Glutamatergic neuron (in vitro differentiated cells): ENCODE data around the gene PLA2G2C. TPM values are rescaled to one million over a fixed set of nuclear protein-coding genes. Genes with fewer than 3 reads are reported as not detected.
A peak's percentile ranks its signal among the peaks of the same experiment; 100 is the strongest.

ENCODE experiments used
- DNase-seq: peaks from one replicate; pipeline ENCODE4 v3.0.0; 2022
- H3K27ac Mint-ChIP-seq: one replicate; pipeline ENCODE4 v1.8.0; 2020; ENCODE audit warnings: mild to moderate bottlenecking, mixed read lengths, inconsistent platforms; ENCODE audit not compliant: unreplicated experiment
- H3K27me3 Mint-ChIP-seq: one replicate; pipeline ENCODE4 v1.8.0; 2020; ENCODE audit warnings: mild to moderate bottlenecking, moderate library complexity, mixed read lengths, inconsistent platforms; ENCODE audit not compliant: unreplicated experiment
- H3K36me3 Mint-ChIP-seq: one replicate; pipeline ENCODE4 v1.8.0; 2020; ENCODE audit warnings: mild to moderate bottlenecking, mixed read lengths, inconsistent platforms; ENCODE audit not compliant: unreplicated experiment
- H3K4me1 Mint-ChIP-seq: one replicate; pipeline ENCODE4 v1.8.0; 2020; ENCODE audit warnings: mild to moderate bottlenecking, low read depth, mixed read lengths, inconsistent platforms; ENCODE audit not compliant: unreplicated experiment
- H3K4me3 Mint-ChIP-seq: one replicate; pipeline ENCODE4 v1.8.0; 2020; ENCODE audit warnings: mild to moderate bottlenecking, mixed read lengths, inconsistent platforms; ENCODE audit not compliant: unreplicated experiment
- H3K9me3 Mint-ChIP-seq: one replicate; pipeline ENCODE4 v1.8.0; 2020; ENCODE audit warnings: mild to moderate bottlenecking, moderate library complexity, mixed read lengths, inconsistent platforms; ENCODE audit not compliant: unreplicated experiment
- total RNA-seq: library from RNA; stranded (reverse); fragmentation: NEBNext Ultra II Directional; extraction: Animal tissue kit (Norgen Biotek cat#: 25700); gene quantifications from one replicate; pipeline ENCODE4 v1.2.1, GENCODE V29; 2021; ENCODE audit not compliant: unreplicated experiment
- TF ChIP-seq, protein P1 (sequence below): fragments of 200-600 bp; sonication (generic); IDR thresholded peaks from one replicate; pipeline ENCODE4 v1.5.0; 2021; ENCODE audit not compliant: partially characterized antibody, unreplicated experiment

Gene PLA2G2C
- total RNA-seq, 1 donor from 2014 or later, result not detected

DNA sequence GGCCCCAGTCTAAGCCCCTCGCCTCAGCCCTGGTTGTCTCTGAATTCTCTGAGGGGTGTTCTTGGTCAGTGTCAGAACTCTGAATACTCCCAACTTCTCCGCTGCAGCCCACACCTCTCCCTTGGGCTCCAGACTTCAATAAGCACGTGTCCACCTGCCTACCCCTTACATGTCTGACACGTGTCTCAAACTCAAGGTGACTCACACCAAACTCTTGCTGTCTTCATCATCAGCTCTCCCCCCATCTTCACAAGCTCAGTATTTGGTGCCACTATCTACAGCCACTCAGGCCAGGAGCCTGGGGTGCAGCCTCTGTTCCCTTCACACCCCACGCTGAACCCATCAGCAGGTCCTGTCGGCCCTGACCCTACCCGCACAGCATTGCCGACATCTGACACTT lies 19.2 kb downstream of the PLA2G2C start:
- H3K27ac Mint-ChIP-seq, result no peak overlapping the region
- DNase-seq, result no peak
- peaks cover 9% of the 10 kb centered on the region for H3K27me3 Mint-ChIP-seq
- H3K4me3 Mint-ChIP-seq, result no peak overlapping the region
- TF ChIP-seq, protein P1, sequence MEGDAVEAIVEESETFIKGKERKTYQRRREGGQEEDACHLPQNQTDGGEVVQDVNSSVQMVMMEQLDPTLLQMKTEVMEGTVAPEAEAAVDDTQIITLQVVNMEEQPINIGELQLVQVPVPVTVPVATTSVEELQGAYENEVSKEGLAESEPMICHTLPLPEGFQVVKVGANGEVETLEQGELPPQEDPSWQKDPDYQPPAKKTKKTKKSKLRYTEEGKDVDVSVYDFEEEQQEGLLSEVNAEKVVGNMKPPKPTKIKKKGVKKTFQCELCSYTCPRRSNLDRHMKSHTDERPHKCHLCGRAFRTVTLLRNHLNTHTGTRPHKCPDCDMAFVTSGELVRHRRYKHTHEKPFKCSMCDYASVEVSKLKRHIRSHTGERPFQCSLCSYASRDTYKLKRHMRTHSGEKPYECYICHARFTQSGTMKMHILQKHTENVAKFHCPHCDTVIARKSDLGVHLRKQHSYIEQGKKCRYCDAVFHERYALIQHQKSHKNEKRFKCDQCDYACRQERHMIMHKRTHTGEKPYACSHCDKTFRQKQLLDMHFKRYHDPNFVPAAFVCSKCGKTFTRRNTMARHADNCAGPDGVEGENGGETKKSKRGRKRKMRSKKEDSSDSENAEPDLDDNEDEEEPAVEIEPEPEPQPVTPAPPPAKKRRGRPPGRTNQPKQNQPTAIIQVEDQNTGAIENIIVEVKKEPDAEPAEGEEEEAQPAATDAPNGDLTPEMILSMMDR, result no peak
- peaks cover 17% of the 10 kb centered on the region for H3K36me3 Mint-ChIP-seq
- peaks cover 2% of the 10 kb centered on the region for H3K9me3 Mint-ChIP-seq
- H3K4me1 Mint-ChIP-seq, result no peaks in the 10 kb centered on the region

DNA sequence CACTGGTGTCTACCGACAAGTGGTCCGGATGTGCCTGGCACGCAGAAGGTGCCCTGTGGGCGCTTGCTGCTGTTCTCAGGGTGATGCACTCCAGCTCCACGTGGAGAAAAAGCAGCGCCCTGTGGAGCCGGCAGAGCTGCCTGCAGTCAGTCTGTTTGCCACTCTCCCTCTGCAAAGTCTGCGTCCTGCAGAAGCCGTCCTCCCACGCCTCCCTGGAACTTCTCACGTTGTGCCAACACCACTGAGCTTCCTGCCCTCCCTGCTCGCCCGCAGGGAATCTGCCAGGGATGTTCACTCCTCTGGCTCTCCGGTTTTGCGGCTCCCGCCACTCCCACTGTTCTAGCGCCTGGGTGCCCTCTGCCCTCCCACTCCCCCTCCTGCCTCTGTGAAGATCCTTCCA lies 20.3 kb downstream of the PLA2G2C start:
- no peak for DNase-seq
- H3K36me3 Mint-ChIP-seq, result peaks cover 17% of the 10 kb centered on the region
- peaks cover 2% of the 10 kb centered on the region for H3K9me3 Mint-ChIP-seq
- H3K4me3 Mint-ChIP-seq, result no peak overlapping the region
- H3K27ac Mint-ChIP-seq, result no peak overlapping the region
- TF ChIP-seq, protein P1, result no peak
- H3K4me1 Mint-ChIP-seq, result no peaks in the 10 kb centered on the region
- peaks cover 10% of the 10 kb centered on the region for H3K27me3 Mint-ChIP-seq

DNA sequence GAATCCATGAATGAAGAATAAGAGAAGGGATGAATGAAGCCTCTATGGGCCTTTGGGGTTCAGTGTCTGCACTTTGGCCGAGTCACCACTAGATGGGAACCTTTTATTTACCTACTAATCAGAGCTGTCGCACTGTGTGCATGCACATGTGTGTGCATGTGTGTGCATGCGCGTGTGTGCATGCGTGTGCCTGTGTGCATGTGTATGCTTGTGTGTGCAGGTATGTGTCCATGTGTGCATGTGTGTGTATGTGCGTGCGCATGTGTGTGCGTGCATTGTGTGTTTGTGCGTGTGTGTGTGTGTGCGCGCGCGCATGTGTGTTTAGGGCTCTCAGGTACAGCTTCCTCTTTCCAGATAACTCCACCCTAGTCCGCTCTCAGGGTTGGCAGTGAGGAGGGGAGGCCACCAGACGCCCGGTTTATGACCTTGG lies 20.8 kb downstream of the PLA2G2C start:
- Mint-ChIP-seq H3K27ac (no peak overlapping the region), H3K36me3 (peaks cover 17% of the 10 kb centered on the region)
- TF ChIP-seq, protein P1, result peak; percentile 45

DNA sequence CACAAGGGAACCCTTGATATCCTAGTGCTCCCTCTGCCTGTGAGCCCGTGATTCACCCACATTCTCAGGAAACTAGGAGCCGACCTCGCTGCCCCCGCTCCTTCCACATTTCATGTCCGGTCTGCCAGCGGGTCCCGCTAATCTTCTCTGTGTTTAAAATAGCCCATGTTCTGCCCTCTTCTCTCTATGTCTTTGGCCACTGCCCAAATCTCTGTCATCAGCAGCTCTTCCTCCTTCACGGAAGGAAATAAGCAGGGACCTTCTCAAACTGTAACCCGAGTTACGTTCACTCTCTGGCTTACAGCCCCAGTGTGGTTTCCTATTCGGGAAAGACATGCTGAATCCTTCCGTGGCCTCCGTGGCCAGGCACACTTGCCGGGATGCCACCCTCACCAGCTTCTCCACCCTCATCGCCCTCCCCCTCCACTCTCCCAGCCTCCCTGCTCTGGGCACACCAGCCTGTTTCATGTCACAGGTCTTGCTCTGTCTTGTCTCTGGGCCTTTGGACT lies 21.6 kb downstream of the PLA2G2C start:
- no peaks in the 10 kb centered on the region for H3K4me1 Mint-ChIP-seq
- H3K4me3 Mint-ChIP-seq, result no peak overlapping the region
- H3K27ac Mint-ChIP-seq, result no peak overlapping the region
- peaks cover 12% of the 10 kb centered on the region for H3K27me3 Mint-ChIP-seq
- TF ChIP-seq, protein P1, result no peak
- H3K36me3 Mint-ChIP-seq, result peaks cover 17% of the 10 kb centered on the region
- DNase-seq, result no peak
- H3K9me3 Mint-ChIP-seq, result peaks cover 2% of the 10 kb centered on the region

More for the DNA sequence above, 20.8 kb downstream of the PLA2G2C start:
- Mint-ChIP-seq H3K9me3 (peaks cover 2% of the 10 kb centered on the region), H3K27me3 (peaks cover 12% of the 10 kb centered on the region), H3K4me1 (no peaks in the 10 kb centered on the region), H3K4me3 (no peak overlapping the region)
- no peak for DNase-seq

DNA sequence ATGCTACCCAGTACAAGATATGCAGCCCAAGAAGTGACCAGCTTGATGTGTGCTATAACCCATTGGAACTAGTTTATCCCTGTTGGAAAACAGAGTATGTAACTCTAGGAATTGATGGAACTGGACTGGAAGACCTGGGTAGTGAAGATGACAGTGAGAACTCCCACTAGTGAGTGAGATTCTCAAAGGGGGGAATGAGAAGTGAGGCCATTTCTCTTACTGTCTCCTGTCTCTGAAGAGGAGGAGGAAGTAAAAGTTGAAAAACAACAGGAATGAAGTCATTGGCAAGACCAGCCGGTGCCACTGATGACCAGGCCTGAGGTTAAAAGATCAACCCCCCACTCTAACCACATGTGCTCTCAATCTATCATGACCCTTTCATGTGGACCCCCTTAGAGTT lies 26.3 kb downstream of the PLA2G2C start:
- Mint-ChIP-seq H3K27me3 (peaks cover 9% of the 10 kb centered on the region), H3K36me3 (peaks cover 13% of the 10 kb centered on the region), H3K9me3 (peaks cover 4% of the 10 kb centered on the region), H3K4me1 (peaks cover 8% of the 10 kb centered on the region), H3K4me3 (no peak overlapping the region), H3K27ac (no peak overlapping the region)
- TF ChIP-seq, protein P1, result no peak
- DNase-seq, result no peak
